ENCODE data around the gene AKAP13.
"Not testable (repeated sequence)": the region's sequence is repeated elsewhere in the genome, so short reads cannot be mapped to it uniquely, and the experiment has no call there.

- not testable (repeated sequence) for TF ChIP-seq NPAS2 (CRISPR knock-in tag; IDR thresholded peaks at IDR 0.05; ENCODE audit: borderline replicate concordance); EHMT2 (IDR thresholded peaks at IDR 0.05; ENCODE audit: low read depth); CBX2 (IDR thresholded peaks at IDR 0.05; ENCODE audit: borderline replicate concordance, low read depth); POLR2A (IDR thresholded peaks at IDR 0.05; ENCODE audit: low read length); EP300 (IDR thresholded peaks at IDR 0.05); MAZ (IDR thresholded peaks at IDR 0.05; ENCODE audit: borderline replicate concordance, low read depth, low read length); CTCF (IDR thresholded peaks at IDR 0.05); REST (IDR thresholded peaks at IDR 0.05)
Observed at GRCh38 chr15:85344241-85344640, 36.2 kb upstream of the AKAP13 start.
